Osteoblast (primary cell): ENCODE measurements around the gene DGKB. TPM values are rescaled to one million over a fixed set of nuclear protein-coding genes. Genes with fewer than 3 reads are reported as not detected.
A peak's percentile ranks its signal among the peaks of the same experiment; 100 is the strongest.

Source experiments
- DNase-seq: peaks from one replicate; pipeline ENCODE4 v3.0.0; 2011; ENCODE audit warnings: low spot score, mixed read lengths; ENCODE audit not compliant: insufficient read length; ENCODE audit errors: missing footprints
- H2AFZ ChIP-seq: 2 replicates; pipeline ENCODE4 v1.6.0; 2011; ENCODE audit warnings: mild to moderate bottlenecking, low read length
- H3K27ac ChIP-seq: 2 replicates; pipeline ENCODE4 v1.5.1; 2011; ENCODE audit warnings: mild to moderate bottlenecking, low read depth, low read length, moderate library complexity
- H3K27me3 ChIP-seq: 2 replicates; pipeline ENCODE4 v1.6.0; 2012; ENCODE audit warnings: mild to moderate bottlenecking, control low read depth, inconsistent platforms, low read length, moderate library complexity; ENCODE audit not compliant: insufficient read depth
- H3K36me3 ChIP-seq: 2 replicates; pipeline ENCODE4 v1.5.1; 2011; ENCODE audit warnings: mild to moderate bottlenecking, low read length, control low read depth, moderate library complexity; ENCODE audit not compliant: insufficient read depth
- H3K4me1 ChIP-seq: 2 replicates; pipeline ENCODE4 v1.5.1; 2011; ENCODE audit warnings: mild to moderate bottlenecking, low read length, control low read depth, moderate library complexity; ENCODE audit not compliant: insufficient read depth
- H3K4me2 ChIP-seq: 2 replicates; pipeline ENCODE4 v1.6.0; 2011; ENCODE audit warnings: mild to moderate bottlenecking, low read length; ENCODE audit not compliant: insufficient read depth
- H3K4me3 ChIP-seq: fragments of 200-600 bp; sonication (generic); 3 replicates; pipeline ENCODE4 v1.5.1; 2012; ENCODE audit warnings: mild to moderate bottlenecking, low read length, inconsistent platforms; ENCODE audit not compliant: insufficient read depth
- H3K79me2 ChIP-seq: 2 replicates; pipeline ENCODE4 v1.6.0; 2012; ENCODE audit warnings: mild to moderate bottlenecking, low read length, control low read depth, inconsistent platforms; ENCODE audit not compliant: insufficient read depth
- H3K9me3 ChIP-seq: 2 replicates; pipeline ENCODE4 v1.5.1; 2011; ENCODE audit warnings: low read depth, low read length, control low read depth
- H4K20me1 ChIP-seq: 2 replicates; pipeline ENCODE4 v1.6.0; 2012; ENCODE audit warnings: mild to moderate bottlenecking, low read length, control low read depth; ENCODE audit not compliant: insufficient read depth
- CTCF ChIP-seq: IDR thresholded peaks from 2 replicates; pipeline ENCODE4 v1.5.1; 2011; ENCODE audit warnings: mild to moderate bottlenecking, low read depth, low read length, moderate library complexity; ENCODE audit errors: extremely low read depth
- total RNA-seq: library from RNA; depleted of rRNA; stranded (reverse); fragments of >200 nt; gene quantifications from 2 replicates; pipeline ENCODE4 v1.2.3, GENCODE V29; 2012

The DGKB gene
- total RNA-seq, 1 donor = 1.1 TPM

- no peak overlapping the region for H2AFZ ChIP-seq
- H4K20me1 ChIP-seq = no peaks in the 10 kb centered on the region
- no peak overlapping the region for H3K4me2 ChIP-seq
- no peak overlapping the region for H3K4me3 ChIP-seq
- no peaks in the 10 kb centered on the region for H3K9me3 ChIP-seq
- H3K4me1 ChIP-seq = no peaks in the 10 kb centered on the region
- no peaks in the 10 kb centered on the region for H3K79me2 ChIP-seq
- no peak overlapping the region for H3K27ac ChIP-seq
- no peak for TF ChIP-seq CTCF
- no peaks in the 10 kb centered on the region for H3K36me3 ChIP-seq
- H3K27me3 ChIP-seq = no peaks in the 10 kb centered on the region
- DNase-seq = peak; percentile 58
Measured at GRCh38 chr7:14734839-14735321, 167.7 kb downstream of the DGKB start.

- Histone ChIP-seq H3K79me2 (no peaks in the 10 kb centered on the region), H3K9me3 (no peaks in the 10 kb centered on the region), H3K4me2 (no peak overlapping the region), H3K4me3 (no peak overlapping the region), H3K27ac (no peak overlapping the region), H4K20me1 (no peaks in the 10 kb centered on the region), H2AFZ (no peak overlapping the region), H3K36me3 (no peaks in the 10 kb centered on the region), H3K4me1 (peaks cover 6% of the 10 kb centered on the region), H3K27me3 (no peaks in the 10 kb centered on the region)
- no peak for TF ChIP-seq CTCF
- DNase-seq = no peak
Measured at GRCh38 chr7:14720785-14721184, 181.8 kb downstream of the DGKB start.

- no peak overlapping the region for H3K4me3 ChIP-seq
- no peak for DNase-seq
- H3K4me1 ChIP-seq = no peaks in the 10 kb centered on the region
- no peak overlapping the region for H3K4me2 ChIP-seq
- H3K79me2 ChIP-seq = no peaks in the 10 kb centered on the region
- TF ChIP-seq CTCF = peak; percentile 57
- no peaks in the 10 kb centered on the region for H3K27me3 ChIP-seq
- no peaks in the 10 kb centered on the region for H3K36me3 ChIP-seq
- H3K27ac ChIP-seq = no peak overlapping the region
- H2AFZ ChIP-seq = peak overlapping the region; percentile 36
- H3K9me3 ChIP-seq = no peaks in the 10 kb centered on the region
- no peaks in the 10 kb centered on the region for H4K20me1 ChIP-seq
Measured at GRCh38 chr7:14717816-14718215, 184.7 kb downstream of the DGKB start.

- H3K27ac ChIP-seq = no peak overlapping the region
- no peaks in the 10 kb centered on the region for H3K79me2 ChIP-seq
- DNase-seq = no peak
- no peak overlapping the region for H3K4me3 ChIP-seq
- H2AFZ ChIP-seq = no peak overlapping the region
- no peak for TF ChIP-seq CTCF
- H4K20me1 ChIP-seq = no peaks in the 10 kb centered on the region
- no peaks in the 10 kb centered on the region for H3K4me1 ChIP-seq
- H3K27me3 ChIP-seq = no peaks in the 10 kb centered on the region
- H3K36me3 ChIP-seq = no peaks in the 10 kb centered on the region
- no peak overlapping the region for H3K4me2 ChIP-seq
- no peaks in the 10 kb centered on the region for H3K9me3 ChIP-seq
Measured at GRCh38 chr7:14717169-14717568, 185.4 kb downstream of the DGKB start.
